GM12875 (cell line): Measurements from ENCODE around the gene ZNF81.
A peak's percentile ranks its signal among the peaks of the same experiment; 100 is the strongest.
"Not testable (repeated sequence)": the region's sequence is repeated elsewhere in the genome, so short reads cannot be mapped to it uniquely, and the experiment has no call there.

ENCODE experiments used
- H3K4me3 ChIP-seq: one replicate; pipeline ENCODE4 v1.5.1; 2011; ENCODE audit warnings: low read depth, low read length, control low read depth
- TF ChIP-seq, protein P1 (sequence below): IDR thresholded peaks from 2 replicates; pipeline ENCODE4 v1.5.1; 2011; ENCODE audit warnings: low read depth, mild to moderate bottlenecking, control low read depth, inconsistent platforms, low read length, moderate library complexity, borderline replicate concordance; ENCODE audit not compliant: insufficient read depth

ZNF81 gene

DNA sequence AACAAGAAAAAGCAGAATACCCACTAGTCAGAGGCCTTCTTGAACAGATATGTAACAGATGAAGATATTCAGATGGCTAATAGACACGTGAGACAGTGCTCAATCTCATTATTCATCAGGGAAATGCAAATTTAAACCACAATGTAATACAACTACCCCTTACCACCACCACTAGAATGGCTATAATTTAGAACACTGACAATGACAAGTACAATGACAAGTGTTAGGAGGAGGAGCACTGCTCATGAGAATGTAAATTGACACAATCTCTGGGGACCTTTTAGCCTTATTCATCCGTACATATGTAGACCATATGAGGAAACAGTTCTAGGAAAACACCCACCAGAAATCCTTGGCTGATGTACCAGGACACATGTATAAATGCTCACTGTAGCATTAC lies 13.1 kb downstream of the ZNF81 start:
- TF ChIP-seq, protein P1, sequence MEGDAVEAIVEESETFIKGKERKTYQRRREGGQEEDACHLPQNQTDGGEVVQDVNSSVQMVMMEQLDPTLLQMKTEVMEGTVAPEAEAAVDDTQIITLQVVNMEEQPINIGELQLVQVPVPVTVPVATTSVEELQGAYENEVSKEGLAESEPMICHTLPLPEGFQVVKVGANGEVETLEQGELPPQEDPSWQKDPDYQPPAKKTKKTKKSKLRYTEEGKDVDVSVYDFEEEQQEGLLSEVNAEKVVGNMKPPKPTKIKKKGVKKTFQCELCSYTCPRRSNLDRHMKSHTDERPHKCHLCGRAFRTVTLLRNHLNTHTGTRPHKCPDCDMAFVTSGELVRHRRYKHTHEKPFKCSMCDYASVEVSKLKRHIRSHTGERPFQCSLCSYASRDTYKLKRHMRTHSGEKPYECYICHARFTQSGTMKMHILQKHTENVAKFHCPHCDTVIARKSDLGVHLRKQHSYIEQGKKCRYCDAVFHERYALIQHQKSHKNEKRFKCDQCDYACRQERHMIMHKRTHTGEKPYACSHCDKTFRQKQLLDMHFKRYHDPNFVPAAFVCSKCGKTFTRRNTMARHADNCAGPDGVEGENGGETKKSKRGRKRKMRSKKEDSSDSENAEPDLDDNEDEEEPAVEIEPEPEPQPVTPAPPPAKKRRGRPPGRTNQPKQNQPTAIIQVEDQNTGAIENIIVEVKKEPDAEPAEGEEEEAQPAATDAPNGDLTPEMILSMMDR = no peak
- no peak overlapping the region for H3K4me3 ChIP-seq

DNA sequence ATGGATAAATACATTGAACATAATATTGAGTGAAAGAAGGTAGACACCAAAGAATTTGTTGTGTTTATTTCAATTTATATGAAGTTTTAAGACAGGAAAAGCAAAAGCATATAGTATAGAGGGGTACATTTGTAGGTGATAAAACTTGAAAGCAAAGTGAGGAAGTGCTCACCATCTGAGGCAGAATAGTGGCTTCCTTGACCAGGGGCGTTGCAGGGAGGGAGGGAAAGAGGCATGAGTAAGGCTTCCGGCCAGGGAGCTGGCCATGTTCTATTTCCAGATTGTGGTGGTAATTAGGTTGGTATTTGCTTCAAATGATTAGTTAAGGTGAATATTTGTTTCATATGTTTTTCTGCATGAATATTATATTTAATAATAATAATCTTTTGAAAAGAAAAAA lies 13.7 kb downstream of the ZNF81 start:
- H3K4me3 ChIP-seq = not testable (repeated sequence)

DNA sequence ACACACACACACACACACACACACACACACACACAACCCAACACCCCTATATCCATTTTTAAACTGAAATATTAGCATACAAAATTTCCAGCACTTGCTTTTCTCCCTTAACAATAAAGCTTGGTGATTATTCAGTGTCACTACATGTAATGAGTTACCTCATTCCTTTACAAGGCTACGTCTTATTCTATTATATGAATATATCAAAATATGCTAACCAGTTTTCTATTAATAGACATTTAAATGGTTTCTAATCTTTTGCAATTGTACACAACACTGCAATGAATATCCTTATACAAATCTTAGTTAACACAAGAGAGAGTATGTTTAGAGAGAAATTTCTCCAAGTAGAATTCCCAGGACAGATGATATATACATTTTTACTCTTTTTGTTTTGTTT lies 14.2 kb downstream of the ZNF81 start:
- TF ChIP-seq, protein P1 = no peak
- no peak overlapping the region for H3K4me3 ChIP-seq

DNA sequence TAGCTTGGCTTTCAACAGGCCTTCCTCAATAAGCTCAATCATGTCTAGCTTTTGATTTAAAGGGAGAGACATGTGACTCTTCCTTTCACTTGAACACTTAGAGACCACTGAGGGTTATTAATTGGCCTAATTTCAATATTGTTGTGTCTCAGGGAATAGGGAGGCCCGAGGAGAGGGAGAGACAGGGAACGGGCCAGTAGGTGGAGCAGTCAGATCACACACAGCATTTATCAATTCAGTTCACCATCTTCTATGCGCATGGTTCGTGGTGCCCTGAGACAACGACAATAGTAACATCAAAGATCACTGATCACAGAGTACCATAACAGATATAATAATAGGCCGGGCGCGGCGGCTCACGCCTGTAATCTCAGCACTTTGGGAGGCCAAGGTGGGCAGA lies 17.8 kb downstream of the ZNF81 start:
- TF ChIP-seq, protein P1 = 0 out of 2 replicates have a peak, but pooled peaks have one; percentile 1
- no peak overlapping the region for H3K4me3 ChIP-seq

DNA sequence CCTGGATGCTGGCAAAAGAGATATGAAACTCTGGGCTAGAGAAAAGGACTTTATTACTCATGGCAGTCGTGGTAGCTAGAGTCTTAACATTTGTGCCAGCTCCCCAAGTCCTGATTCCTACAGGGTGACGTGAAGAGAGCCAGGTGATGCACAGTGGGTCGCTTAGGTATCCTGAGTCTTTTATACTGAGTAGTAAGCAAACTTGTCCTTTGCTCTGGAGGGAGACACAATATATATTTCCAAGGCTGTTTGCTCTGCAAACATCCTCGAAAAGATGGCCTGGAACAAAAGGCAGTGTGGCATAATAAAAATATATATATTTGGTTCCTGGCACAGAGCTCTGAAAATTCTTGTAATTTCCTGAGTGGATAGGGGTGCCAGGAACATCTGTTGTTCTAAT lies 23.0 kb downstream of the ZNF81 start:
- TF ChIP-seq, protein P1 = no peak

DNA sequence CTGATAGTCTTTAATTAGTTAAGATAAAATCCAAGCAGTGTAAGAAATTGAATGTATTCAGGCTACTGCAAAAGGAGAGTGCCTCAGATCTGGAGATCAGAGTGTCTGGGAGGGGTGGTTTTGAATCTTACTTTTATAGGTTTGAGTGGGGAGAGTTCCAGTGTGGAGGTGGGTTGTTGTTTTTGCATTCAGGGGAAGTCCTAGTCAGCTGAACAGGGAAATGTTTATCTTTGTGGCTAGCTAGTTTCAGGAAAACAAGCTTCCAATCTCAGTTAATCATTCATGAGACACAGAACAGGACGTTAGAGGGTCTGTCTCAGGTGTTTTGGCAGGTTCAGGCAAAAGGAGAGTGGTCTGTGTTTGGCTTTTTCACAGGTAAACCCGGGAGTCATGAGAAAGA lies 26.0 kb downstream of the ZNF81 start:
- TF ChIP-seq, protein P1 = no peak

More for the DNA sequence above, 23.0 kb downstream of the ZNF81 start:
- H3K4me3 ChIP-seq = no peak overlapping the region

DNA sequence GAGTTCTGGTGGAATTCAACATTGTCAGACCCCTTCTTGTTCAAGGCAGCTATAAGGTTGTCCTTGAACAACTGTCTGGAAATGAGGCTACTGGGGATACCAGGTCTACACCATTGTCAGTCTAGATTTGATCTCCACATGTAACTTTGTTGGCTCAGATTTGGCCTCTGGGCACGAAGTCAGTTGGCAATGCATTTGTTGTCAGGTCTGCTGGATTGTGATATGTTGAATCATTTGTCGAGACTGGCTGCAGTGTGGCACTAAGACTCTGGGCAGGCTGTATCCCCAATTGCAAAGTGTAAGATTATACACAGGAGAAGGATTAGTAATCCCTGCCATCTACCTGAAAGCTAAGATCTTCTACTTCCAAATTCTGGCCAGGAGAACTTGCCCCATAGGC lies 26.5 kb downstream of the ZNF81 start:
- TF ChIP-seq, protein P1 = no peak
- no peak overlapping the region for H3K4me3 ChIP-seq

More for the DNA sequence above, 26.0 kb downstream of the ZNF81 start:
- H3K4me3 ChIP-seq = no peak overlapping the region

DNA sequence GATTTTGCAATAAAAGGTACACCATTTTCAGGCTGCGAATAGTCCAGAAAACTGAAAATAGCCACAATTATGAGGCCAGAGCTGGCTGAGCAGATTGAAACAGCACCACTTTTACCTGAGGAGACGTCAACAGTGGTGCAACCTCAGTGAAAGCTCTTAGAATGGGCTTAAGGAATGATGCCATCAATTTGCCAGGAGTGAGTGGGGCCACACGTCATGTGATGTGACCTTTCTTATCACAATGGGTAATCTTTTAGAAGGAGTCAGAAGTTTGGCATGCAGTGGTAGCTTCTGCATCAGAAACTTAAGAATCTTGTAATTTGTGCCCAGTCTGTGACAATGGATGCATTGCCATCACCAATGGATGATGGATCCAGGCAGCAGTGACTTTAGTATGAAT lies 27.6 kb downstream of the ZNF81 start:
- no peak overlapping the region for H3K4me3 ChIP-seq
- TF ChIP-seq, protein P1 = no peak
